ENCODE measurements around the gene FBXL15. TPM values are rescaled to one million over a fixed set of nuclear protein-coding genes. Genes with fewer than 3 reads are reported as not detected.

FBXL15 gene
- total and polyA plus RNA-seq, 2 of the 13 experiments (the other 11 are each of a cell fraction or from before 2014, with no cell fraction given): 4.3 to 8.3 TPM

DNA sequence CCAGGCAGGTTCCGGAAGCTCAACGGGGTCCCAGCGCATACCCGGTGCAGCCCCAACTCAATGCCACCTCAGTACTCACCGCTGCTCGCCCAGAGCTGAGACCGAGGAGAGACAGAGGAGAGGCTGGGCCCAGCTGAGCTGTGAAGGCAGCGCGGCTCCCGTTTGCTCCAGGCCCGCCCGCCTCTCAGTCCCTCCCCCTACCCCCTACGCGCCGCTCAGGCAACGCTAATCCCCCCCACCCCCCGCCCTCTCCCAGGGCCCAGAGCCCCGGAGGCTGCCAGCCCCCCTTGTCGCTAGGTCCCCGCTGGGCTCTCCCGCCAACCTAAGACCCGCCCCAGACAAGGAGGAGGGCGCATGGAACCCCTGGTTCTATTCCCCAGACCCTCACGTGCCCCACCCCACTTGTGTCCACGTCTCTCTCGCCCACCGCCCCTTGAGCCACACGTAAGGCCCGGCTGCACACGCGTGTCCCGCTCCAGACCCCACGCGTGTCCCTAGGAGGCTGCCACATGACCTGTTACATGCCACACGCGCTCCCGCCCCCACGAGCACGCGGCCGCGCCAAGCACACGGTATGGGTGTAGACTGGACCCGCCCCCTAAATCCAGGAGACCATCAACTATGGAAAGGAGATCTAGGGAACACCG lies 1.9 kb upstream of the FBXL15 start, which contains the start of gene PSD:
PSD (minus strand) TSS at position 164 of the 647 bp plus-strand sequence. CDS start 1,747 bp downstream, outside the sequence.
- TF ChIP-seq ZNF460 (CRISPR knock-in tag; IDR thresholded peaks at IDR 0.05; ENCODE audit: borderline replicate concordance) (no peak), ZSCAN25 (CRISPR knock-in tag; IDR thresholded peaks at IDR 0.05) (peak; percentile 91), ZNF501 (CRISPR knock-in tag; IDR thresholded peaks at IDR 0.05) (0 out of 2 replicates have a peak, but pooled peaks have one; percentile 2), ZNF235 (CRISPR knock-in tag; IDR thresholded peaks at IDR 0.05; ENCODE audit: borderline replicate concordance) (0 out of 2 replicates have a peak, but pooled peaks have one; percentile 8), CAMTA2 (CRISPR knock-in tag; IDR thresholded peaks at IDR 0.05; ENCODE audit: borderline replicate concordance) (0 out of 2 replicates have a peak, but pooled peaks have one; percentile 45)
- TF ChIP-seq, protein P1, sequence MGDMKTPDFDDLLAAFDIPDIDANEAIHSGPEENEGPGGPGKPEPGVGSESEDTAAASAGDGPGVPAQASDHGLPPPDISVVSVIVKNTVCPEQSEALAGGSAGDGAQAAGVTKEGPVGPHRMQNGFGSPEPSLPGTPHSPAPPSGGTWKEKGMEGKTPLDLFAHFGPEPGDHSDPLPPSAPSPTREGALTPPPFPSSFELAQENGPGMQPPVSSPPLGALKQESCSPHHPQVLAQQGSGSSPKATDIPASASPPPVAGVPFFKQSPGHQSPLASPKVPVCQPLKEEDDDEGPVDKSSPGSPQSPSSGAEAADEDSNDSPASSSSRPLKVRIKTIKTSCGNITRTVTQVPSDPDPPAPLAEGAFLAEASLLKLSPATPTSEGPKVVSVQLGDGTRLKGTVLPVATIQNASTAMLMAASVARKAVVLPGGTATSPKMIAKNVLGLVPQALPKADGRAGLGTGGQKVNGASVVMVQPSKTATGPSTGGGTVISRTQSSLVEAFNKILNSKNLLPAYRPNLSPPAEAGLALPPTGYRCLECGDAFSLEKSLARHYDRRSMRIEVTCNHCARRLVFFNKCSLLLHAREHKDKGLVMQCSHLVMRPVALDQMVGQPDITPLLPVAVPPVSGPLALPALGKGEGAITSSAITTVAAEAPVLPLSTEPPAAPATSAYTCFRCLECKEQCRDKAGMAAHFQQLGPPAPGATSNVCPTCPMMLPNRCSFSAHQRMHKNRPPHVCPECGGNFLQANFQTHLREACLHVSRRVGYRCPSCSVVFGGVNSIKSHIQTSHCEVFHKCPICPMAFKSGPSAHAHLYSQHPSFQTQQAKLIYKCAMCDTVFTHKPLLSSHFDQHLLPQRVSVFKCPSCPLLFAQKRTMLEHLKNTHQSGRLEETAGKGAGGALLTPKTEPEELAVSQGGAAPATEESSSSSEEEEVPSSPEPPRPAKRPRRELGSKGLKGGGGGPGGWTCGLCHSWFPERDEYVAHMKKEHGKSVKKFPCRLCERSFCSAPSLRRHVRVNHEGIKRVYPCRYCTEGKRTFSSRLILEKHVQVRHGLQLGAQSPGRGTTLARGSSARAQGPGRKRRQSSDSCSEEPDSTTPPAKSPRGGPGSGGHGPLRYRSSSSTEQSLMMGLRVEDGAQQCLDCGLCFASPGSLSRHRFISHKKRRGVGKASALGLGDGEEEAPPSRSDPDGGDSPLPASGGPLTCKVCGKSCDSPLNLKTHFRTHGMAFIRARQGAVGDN (CRISPR knock-in tag; IDR thresholded peaks at IDR 0.05): peak; percentile 51; the same call in 1 of the 2 replicates
- in situ Hi-C loops (cut with HindIII; ENCODE audit: extremely low pct_ligation_motif_present, low pct_unique_long_range_greater_than_20kb) (no loop called here), intact Hi-C loops (cut with micrococcal nuclease; ENCODE audit: unreplicated experiment) (no loop called here)
- no TSS peak for BruUV-seq (replicated peaks)
- Histone ChIP-seq H3K4me3 (replicated peaks in 1 of 3; ENCODE audit: insufficient read depth in 1 of 3, low read depth in 2 of 3, low read length in 3 of 3) (peak within 1 kb of the TSS; percentile 79 to 97 (median 84)), H2AFZ (ENCODE audit: low read length) (no peak within 1 kb of the TSS), H3K4me1 (ENCODE audit: insufficient read depth, low read length) (peaks cover 36% of the 10 kb centered on the region), H3K27ac (ENCODE audit: extremely low read length, insufficient read depth, low read length) (no peak within 1 kb of the TSS), H3K79me2 (ENCODE audit: insufficient read depth, low read length) (no peaks in the 10 kb centered on the region), H3K36me3 (replicated peaks in 1 of 2; ENCODE audit: control insufficient read depth in 1 of 2, insufficient read depth in 2 of 2, low read length in 2 of 2) (peaks cover 0 to 7% of the 10 kb centered on the region in 2 experiments; a peak in 2 of 5 replicates), H3K27me3 (ENCODE audit: control insufficient read depth in 1 of 2, insufficient read depth in 2 of 2, low read length in 2 of 2) (peaks cover 4 to 25% of the 10 kb centered on the region in 2 experiments; a peak in 3 of 5 replicates), H3K9me3 (ENCODE audit: low read length) (no peaks in the 10 kb centered on the region), H3K4me2 (ENCODE audit: low read depth, low read length) (peak within 1 kb of the TSS; percentile 98), H4K20me1 (ENCODE audit: insufficient read depth, low read length) (no peaks in the 10 kb centered on the region), H3K9ac (ENCODE audit: insufficient read depth, low read depth, low read length) (no peak within 1 kb of the TSS)
- ChIA-PET POLR2A (interaction anchor here (0.9 to 1.2 kb wide), 2 partner anchors 16 to 43 kb away, joined by 3 read pairs; no protein-coding TSS in a partner anchor), CTCF (ENCODE audit: low intra/inter-chr PET ratio, low total read pairs) (no interaction called here)
- WGBS (ENCODE audit: low lambda C conversion rate): 7% methylated on average over 16 of the region's 45 CpGs
- no peak for ATAC-seq
- no peak for FAIRE-seq
- no peak for DNase-seq (ENCODE audit: low spot score)

All from HepG2 (cell line).